HG02588 (cell line): Measurements from ENCODE around the gene SRXN1.

Experiments
- ATAC-seq: cut with Tn5 transposase; IDR thresholded peaks from one replicate; pipeline ENCODE4 v1.9.1; 2021; ENCODE audit warnings: mild to moderate bottlenecking, moderate library complexity; ENCODE audit not compliant: unreplicated experiment

The SRXN1 gene

DNA sequence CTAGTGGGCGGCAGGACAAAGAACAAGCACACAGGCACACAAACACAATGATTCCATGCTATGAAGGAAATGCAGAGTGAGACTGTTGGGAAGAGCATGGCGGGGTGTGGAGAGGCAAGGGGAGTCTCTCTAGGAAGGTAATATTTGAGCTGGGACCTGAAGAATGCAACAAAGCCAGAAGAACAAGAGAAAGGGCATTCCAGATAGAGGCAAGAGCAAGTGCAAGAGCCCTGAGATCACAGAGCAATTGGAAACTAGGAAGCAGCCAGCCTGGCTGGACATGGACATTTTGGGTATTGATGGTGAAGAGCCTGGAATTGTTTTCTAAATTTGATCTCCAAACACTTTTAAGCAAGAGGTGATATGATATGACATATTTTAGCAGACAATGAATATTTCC, 15.4 kb downstream of the SRXN1 start:
- ATAC-seq: no peak

DNA sequence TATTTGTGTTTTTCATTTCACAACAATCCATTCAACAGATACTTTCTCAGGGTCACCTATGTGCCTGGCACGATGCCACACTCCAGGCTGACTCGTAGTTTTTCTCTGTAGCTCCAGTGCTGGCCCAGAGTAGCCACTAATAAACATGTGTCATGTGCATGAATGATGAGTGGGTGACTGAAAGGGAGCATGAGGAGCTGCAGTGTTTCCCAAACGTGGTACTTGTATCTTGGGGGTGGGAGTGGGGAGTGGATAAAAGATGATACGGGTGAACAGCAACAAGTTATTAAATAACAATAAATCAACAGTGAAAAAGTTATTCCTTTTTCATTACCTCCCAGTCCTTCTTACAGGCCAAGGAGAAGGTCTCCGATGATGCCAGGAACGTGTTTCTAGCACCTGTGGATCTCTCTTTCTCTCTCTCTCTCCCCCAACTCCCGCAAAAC, 17.1 kb downstream of the SRXN1 start:
- ATAC-seq: no peak

DNA sequence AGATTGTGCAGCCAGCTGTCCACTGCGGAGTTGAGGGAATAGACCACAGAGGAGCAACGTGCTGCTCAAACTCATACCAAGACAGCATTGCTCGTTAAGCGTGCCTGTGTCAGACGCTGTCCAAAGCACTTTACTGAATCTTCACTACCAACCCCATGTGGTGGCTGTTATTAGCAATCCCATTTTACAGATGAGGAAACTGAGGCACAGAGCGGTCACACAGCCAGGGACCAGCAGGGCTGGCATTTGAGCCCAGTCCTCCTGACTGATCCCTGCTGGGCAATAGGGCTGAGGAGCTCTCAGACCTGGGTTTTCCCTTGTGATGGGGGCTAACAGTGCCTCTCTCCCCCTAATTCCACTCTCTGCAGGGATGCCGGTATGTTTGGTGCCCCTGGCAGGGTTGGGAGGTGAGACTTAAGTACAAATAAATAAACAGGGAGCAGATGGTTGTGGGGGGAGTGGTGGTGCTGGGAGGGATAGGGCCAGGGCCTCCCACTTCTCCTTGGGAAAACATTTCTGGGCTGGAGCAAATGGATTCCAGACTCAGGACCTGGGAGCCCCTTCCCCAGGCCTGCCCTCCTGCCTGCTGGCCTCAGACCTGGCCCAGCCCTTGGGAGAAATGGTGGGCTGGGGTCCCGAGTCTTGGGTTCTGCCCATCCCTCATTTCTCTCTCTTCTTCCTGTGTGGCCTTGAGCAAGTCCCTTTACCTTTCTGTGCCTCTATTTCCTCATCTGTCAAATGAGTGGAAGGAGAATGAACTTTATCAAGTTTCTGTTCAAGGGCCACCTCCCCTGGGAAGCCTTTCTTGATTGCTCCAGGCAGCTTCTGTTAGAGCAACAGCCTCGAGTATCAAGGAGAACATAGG, 17.7 kb downstream of the SRXN1 start:
- ATAC-seq: no peak

DNA sequence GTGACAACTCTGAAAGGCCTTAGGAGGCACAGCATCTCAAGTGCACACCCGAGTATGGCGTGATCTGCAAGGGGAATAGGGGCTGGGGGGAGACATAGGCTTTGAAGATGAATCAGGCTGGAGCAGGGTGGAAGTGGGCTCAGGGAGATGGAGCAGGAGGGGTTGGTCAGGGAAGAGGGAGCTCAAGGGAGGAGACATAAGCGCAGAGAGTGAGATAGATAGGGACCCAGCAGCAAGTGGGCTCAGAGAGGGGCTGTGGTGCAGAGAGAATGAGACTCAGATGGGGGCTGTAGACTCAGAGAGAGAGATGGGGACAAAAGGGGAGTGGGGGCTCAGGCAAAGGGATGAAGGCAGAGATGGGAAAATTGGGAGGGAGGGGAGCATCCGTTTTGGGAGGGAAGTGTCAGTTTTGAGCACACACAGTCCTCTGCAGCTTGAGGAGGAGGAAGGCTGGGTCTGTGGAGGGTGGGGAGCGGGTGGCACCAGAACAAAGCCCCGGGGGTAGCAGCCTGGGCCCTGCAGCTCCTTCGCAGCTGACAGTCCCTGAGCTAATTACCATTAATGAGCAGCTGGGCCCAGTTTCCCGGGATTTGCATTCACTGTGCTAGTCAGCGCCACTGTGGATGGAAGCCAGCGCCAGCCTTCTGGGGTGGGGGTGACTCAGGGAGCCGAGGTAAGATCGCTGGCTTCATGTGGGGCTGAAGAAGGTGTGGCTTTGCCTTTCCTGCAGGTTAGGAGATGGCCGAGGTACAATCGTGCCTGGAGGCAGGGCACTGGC, 18.7 kb downstream of the SRXN1 start:
- no peak for ATAC-seq

DNA sequence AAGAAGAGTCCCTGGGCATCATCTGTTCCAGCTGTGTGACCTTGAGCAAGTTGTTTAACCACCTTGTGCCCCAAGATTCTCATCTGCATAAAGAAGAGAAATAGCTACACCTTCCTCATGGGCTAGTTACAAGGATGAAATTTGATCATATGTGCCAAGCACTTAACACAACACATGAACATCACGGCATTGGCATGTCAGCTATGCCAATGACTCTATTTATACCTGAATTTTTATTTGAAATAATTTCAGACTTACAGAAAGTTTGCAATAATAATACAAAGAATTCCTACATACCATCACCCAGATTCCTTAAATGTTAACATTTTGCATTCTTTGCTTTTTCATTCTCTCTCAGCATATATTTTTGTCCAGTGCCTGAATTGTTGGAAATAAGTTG, 21.9 kb downstream of the SRXN1 start:
- ATAC-seq: no peak

DNA sequence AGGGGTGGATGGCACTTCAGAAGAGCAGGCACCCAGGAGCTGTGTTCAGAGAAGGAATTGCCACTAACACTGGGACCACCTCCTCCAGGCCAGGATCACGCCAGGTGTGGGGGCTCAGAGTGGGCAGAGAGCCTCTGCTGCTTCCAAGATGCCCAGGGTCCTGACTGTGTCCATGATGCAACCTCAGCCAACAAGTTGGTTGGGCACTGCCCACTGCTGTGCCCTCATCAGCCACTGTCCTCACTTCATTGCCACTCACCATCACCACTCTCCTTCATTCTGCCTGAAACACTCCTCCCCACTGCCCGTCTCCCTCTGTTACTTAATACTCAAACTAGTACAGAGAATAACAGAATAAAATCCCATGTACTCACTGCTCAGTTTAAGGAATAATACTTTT, 26.4 kb downstream of the SRXN1 start:
- ATAC-seq: no peak

DNA sequence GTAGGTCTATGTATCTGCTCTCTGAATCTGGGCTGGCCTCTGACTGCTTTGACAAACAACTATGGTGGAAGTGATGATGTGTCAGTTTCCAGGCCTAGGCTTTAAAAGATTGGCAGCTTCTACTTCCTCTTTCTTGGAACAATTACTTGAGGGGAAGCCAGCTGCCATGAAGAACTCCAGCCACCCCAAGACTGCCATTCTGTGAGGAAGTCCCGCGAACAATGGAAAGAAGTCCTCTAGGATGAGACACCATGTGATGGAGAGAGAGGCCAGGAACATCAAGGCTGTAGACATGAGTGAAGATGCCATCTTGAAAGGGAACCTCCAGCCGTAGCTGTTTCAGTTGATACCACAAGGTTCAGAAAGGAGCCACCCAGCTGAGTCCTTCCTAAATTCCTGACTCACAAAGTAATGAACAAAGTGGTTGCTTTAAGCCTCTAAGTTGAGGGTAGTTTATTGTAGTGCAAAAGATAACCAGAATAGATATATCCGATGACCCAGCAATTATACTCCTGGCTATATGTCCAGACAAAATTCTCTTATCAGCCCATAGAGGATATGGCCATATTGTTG, 27.6 kb downstream of the SRXN1 start:
- ATAC-seq: no peak

DNA sequence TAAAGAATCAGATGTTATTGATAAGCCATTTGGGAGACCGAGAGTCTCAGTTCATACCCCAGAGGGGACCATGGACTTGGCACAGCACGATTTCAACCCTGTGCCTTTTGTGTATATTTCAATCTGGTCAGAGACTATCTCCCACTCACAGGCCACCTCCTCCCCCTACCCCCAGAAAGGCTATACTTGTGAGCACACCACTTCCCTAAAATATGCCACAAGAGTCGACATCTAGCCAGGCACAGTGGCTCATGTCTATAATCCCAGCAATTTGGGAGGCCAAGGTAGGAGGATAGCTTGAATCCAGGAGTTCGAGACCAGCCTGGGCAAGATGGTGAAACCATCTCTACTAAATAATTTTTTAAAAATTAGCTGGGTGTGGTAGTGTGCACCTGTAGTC, 29.3 kb downstream of the SRXN1 start:
- no peak for ATAC-seq

DNA sequence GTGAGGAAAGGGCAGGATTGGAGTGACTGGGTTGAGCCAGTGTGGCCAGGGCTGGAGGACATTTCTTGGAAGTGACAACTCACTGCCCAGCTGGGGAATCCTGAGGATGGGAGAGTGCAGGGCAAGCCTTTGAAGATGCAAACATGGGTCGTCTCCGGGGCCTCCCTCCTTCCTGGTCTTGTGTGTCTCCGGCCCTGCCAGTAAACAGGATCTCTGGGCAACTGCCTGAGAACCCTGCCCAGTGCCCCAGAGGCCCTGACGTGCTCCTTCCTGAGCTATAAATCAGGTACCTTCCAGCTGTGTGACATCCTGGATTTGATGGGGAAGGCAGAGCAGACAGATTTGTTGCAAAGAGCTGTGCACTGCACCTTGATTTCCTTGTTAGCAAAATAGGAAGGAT, 30.0 kb downstream of the SRXN1 start:
- no peak for ATAC-seq

DNA sequence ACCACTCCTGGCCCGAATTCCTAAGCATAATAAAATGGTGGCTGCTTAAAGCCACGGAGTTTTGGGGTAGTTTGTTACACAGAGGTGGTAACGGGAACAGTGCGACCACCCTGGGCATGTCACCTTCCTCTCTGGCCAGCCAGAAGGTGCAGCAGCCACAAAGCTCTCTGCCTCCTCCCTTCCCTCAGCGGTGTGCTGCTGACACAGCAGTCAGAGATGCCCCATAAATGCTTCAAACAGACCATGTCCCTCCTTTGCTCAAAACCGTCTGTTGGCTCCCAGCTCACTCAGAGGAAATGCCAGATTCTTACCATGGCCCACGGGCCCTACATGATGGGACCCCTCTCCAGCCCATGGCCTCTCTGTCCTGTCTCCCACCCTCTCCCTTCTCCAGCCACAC, 30.8 kb downstream of the SRXN1 start:
- no peak for ATAC-seq

DNA sequence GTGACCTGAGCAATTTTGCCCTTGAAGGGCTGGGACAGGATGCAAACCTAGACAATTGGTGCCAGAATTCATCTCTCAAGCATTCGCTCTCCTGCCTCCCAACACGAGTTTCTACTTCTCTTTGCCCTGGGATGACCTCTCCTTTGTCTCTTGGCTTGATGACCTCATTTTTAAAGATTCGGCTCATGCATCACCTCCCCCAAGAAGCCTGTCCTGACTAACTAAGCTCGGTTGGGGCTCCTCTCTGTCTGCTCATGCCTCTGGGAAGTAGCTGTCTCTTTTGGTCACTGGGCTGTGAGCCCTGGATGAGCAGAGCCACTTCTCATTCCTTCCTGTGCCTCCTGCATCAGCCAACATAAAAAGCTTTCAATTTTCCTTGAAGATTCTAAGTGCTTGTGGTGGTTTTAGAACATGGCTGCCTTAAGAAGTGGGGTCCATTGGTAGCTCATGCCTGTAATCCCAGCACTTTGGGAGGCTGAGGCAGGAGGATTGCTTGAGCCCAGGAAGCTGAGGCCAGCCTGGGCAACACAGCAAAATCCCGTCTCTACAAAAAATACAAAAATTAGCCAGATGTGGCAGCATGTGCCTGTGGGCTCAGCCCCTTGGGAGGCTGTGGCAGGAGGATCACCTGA, 31.8 kb downstream of the SRXN1 start:
- ATAC-seq: no peak

DNA sequence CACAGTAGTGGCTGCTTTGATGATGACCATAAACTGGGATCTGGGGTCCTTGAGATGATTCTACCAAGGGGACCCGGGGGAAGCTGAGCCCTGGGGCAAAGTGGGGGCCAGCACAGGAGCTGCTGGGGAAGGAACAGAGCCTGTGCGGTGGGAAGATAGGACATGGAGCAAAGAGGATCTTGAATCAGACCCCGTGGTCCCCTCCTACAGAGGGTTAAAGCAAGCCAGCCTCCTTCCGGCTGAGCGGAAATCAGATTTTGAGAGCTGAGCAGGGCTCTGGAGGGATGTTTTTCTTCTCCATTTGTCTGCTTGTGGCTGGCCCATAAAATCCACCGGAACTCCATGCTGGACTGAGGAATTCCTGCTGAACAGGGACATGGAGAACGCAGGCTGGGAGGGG, 32.8 kb downstream of the SRXN1 start:
- no peak for ATAC-seq

DNA sequence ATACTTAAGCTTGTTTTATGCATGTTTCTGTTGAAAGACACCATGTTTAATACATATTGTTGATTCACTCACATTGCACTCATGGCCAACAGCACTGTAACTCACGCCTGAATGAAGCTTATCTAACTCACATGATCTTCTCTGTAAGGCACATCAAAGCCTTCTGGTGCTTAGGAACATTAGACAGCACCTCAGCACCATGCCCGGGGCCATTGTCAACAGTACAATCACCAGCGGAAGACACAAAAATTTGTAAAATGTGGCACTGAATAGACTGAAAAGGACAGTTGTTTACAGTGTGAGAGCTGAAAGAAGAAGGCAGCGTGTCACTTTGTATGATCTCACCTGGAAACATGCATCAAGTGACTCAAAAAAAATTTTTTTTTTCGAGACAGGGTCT, 34.0 kb downstream of the SRXN1 start:
- ATAC-seq: no peak

DNA sequence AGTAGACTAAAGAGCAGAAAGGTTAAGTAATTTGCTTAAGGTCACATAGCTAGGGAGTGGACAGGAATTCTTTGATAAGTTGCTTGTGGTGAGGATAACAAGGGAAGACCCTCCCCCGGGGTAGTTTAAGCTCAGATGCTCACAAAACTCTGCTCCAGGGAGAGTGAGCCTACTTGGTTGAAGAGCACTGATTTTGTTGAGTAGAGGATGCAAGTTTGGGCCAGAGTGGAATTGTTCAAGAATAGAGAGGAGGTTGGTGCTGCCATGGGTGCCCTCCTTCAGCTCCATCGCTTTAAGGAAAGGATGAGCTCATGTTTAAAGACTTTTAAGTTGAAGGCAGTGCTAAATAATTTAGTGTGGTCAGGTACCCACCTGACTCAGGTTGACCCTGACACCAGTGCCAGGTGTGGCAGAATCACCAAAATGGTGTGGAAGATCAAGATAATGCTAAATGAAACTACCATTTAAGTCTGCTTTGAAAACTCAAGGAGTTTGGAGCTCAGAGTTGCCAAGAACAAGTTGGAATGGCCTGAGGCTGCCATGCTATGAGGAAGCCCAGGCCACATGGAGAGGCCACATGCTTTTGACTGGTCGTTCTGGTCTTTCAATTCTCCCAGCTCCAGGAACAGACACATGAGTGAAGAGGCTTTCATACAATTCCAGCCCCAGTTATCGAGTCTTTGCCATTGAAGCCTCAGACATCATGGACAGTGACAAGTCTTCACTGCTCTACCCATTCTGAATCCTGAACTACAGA, 34.9 kb downstream of the SRXN1 start:
- no peak for ATAC-seq

DNA sequence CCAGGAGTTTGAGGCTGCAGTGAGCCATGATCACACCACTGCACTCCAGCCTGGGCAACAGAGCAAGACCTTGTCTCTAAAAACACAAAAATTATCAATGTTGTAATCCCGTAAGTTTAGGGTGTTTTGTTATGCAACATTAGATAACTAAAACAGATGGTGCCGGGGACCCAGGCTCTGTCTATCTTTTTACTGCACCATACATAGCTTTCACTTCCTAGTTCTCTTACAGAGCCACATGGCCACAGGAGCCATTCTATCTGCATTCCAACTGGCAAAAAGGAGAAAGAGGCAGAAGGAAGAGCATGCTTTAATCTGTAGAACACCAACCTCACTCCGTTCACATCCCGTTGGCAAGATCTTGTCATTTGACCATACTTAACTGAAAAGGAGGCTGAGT, 37.5 kb downstream of the SRXN1 start:
- no peak for ATAC-seq

DNA sequence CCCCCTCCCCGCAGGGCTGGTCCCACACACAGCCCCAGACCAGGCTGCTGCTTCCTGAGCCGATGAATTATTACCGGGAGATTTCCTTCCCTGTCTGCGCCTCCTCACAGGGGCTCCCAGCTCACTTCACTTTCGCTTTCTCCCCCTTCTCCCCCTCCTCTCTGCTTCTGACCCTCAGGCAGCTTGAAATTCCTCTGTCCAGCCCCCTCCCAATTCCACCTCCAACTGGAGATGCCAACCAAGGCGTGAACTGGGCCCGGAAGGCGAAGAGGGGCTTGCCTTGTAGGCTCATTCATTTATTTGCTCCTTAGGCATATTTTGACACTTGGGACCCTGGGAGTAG, 41.2 kb downstream of the SRXN1 start:
- no peak for ATAC-seq

DNA sequence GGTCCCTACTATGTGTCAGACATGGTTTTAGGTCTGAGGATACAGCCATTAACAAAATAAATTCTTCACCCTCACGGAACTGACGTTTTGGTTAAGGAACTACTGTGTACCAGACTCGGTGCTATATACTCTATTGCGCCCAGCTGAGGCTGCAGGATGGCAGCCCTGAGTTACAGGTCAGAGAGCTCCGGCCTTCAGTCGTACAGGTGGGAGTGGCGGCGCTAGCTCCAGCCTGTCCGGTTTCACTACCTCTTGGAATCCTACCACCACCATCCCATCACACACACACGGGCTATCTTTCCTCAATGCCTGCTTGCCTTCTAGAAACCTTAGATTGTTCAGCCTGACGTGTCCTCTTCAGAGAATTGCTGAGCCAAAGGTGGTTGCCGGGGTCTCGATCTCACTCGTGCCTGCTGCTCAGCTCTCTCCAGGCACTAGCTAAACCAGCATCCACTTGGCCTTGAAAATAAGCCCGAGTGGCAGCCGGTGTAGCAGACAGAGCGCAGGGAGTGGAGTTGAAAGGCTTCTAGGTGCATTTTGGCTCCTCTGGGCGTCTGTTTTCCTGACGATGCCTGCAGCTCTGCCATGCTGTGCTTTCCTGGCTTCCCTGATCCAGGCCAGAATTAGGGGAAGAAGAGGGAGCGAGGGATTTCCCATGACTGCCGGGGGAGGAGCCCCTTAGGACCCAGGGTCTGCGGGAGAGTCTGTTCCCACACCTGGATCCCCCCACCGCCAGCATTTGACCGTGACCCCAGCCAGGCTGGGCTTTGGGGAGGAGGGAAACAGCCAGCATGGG, 41.8 kb downstream of the SRXN1 start:
- ATAC-seq: no peak

DNA sequence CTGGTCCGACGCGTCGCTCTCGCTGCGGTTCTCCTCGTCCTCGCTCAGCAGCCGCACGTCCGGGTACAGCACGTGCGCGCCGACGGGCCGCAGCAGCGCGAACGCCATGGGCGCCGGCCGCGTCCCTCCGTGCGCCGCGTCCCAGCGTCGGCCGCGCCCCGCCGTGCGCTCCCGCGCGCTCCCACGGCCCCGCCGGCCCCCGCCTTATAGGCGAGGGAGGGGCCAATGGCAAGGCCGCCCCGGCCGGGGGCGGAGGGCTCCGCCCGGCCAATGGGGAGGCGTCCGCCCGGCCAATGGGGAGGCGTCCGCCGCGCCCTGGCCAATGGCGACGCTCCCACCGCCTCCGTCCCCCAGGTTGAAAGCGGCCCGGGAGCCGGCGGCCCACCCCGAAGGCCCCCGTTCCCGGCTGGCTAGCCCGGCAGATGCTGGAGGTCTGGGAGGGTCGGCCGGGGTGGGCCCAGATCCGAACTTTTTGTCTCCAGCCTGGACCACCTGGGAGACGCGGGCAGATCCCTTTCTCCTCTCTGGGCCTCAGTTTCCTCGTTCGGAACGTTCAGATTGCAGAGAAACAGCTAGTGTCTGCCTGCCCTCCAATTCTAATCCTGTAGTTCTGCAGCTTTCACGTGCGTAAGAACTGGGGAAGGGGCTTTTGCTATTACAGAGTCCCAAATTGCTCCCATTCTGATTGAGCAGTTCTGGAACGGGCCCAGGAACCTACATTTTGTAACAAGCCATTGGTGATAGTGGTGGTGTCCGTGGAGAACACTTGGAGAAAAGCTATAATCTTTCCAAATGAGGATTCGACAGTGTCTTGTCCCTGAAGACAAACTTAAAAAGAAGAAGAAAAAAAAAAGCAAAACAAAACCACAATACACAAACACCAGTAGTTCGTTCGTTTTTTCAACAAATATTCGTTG, 42.6 kb downstream of the SRXN1 start, which contains the start of gene TCF15:
TCF15 (minus strand) TSS at position 180 of the 917 bp plus-strand sequence; CDS start at position 108, 72 bp downstream.
- ATAC-seq: no peak
